Heart left ventricle (tissue), 16 donors: Measurements from ENCODE around the gene SCRN2. TPM values are rescaled to one million over a fixed set of nuclear protein-coding genes. Genes with fewer than 3 reads are reported as not detected.

Source experiments
- ATAC-seq, 4 donors: fragments of 200-7000 bp; cut with Tn5 transposase; one replicate each; pipeline ENCODE4 v1.9.1; 2020 to 2022; ENCODE audit warnings: moderate library complexity in 4 of 4, mild to moderate bottlenecking in 3 of 4, moderate number of reproducible peaks in 1 of 4
- DNase-seq, 5 donors: peaks; one replicate each; pipeline ENCODE4 v3.0.0-alpha.2; 2020
- H3K27ac ChIP-seq, 12 donors: fragments of 200-600 bp; sonication (generic) in 4 of 12; one replicate each; pipeline versions ENCODE4 v1.5.0 to v1.8.0; 2016 to 2022; ENCODE audit warnings: mild to moderate bottlenecking in 2 of 12
- H3K27me3 ChIP-seq, 9 donors: fragments of 200-600 bp; sonication (generic) in 2 of 9; one replicate each; pipeline versions ENCODE4 v1.5.1 to v1.8.0; 2016 to 2022; ENCODE audit warnings: mild to moderate bottlenecking in 3 of 9
- H3K36me3 ChIP-seq, 9 donors: fragments of 200-600 bp; sonication (generic) in 2 of 9; one replicate each; pipeline versions ENCODE4 v1.5.0 to v1.8.0; 2018 to 2022; ENCODE audit warnings: mild to moderate bottlenecking in 2 of 9
- H3K4me1 ChIP-seq, 12 donors: fragments of 200-600 bp; sonication (generic) in 4 of 12; one replicate each; pipeline versions ENCODE4 v1.5.0 to v1.8.0; 2016 to 2022; ENCODE audit warnings: mild to moderate bottlenecking in 3 of 12
- H3K4me3 ChIP-seq, 12 donors: fragments of 200-600 bp; sonication (generic) in 4 of 12; one replicate each; pipeline versions ENCODE4 v1.5.0 to v1.8.0; 2017 to 2022; ENCODE audit warnings: mild to moderate bottlenecking in 9 of 12, moderate library complexity in 4 of 12
- H3K9me3 ChIP-seq, 12 donors: fragments of 200-600 bp; sonication (generic) in 4 of 12; one replicate each; pipeline versions ENCODE4 v1.5.0 to v1.8.0; 2016 to 2022; ENCODE audit warnings: mild to moderate bottlenecking in 1 of 12
- CTCF ChIP-seq, 12 donors: fragments of 200-600 bp; sonication (generic) in 4 of 12; IDR thresholded peaks; one replicate each; pipeline versions ENCODE4 v1.5.0 to v1.8.0; 2018 to 2022; ENCODE audit warnings: antibody characterized with exemption in 12 of 12, mild to moderate bottlenecking in 5 of 12
- POLR2A ChIP-seq, 2 donors: fragments of 450-650 bp; IDR thresholded peaks; one replicate each; pipeline ENCODE4 v1.6.1; 2017; ENCODE audit warnings: antibody characterized with exemption in 2 of 2, mild to moderate bottlenecking in 2 of 2, moderate library complexity in 2 of 2
- WGBS, 4 donors: extraction: QIAGEN DNeasy Blood & Tissue Kit in 2 of 4; methylation state at CpG; one replicate each; pipeline versions ENCODE4 v1.1.5 to v1.1.7; 2013 to 2018; 5-methylcytosine and 5-hydroxymethylcytosine counted together
- intact Hi-C, 10 donors: fragments of 100-400 bp; cut with DNase I; formaldehyde crosslinking; loops; one replicate each; pipeline versions ENCODE4 v1.11.1 to v1.14.2; 2022
- polyA plus RNA-seq, 2 donors: library from polyadenylated mRNA; stranded (reverse); fragments of 200-250 nt; gene quantifications; one replicate each; pipeline ENCODE4 v1.2.3, GENCODE V29; 2013
- total RNA-seq, 9 donors: library from RNA; depleted of rRNA in 2 of 9; stranded (reverse); fragments of >200 nt in 2 of 9; fragmentation: NEBNext Ultra II Directional in 3 of 9; extraction: Animal tissue kit (Norgen Biotek cat#: 25700) in 3 of 9; gene quantifications; one replicate each; pipeline versions ENCODE4 v1.1.0 to v1.2.4, GENCODE V29; 2016 to 2023
- donor health status: ischemic (EF 13 %, LVEDD 7.1; RV severe dilation, severe dysfunction).
- donor health status: healthy with polysubstance abuse.
- donor health status: DM: no; HTN: yes; CAD: no.
- donor health status: DM: no; HTN: no; CAD: no.
- donor health status: ischemic (EF 25% LVEDD 6.9; RV normal size, moderate dysfunction).
- donor health status: ischemic (EF 25% LVEDD 5.7; RV mildly dilated, moderate dysfunction).
- donor health status: healthy.
- donor health status: DM: yes; HTN: yes; CAD: no.
- donor health status: ischemic (EF 35%, LVEDD 5.7; RV mildly dilated, moderate dysfunction).
- donor health status: nonischemic (EF 11% LVEDD 7.7; RV severe dilation, severe dysfunction).
- donor health status: DM: yes; HTN: yes; CAD: no.
- donor health status: PGD.
- donor health status: ischemic (EF 29% LVEDD 5.4; RV normal size, mild dysfunction).
- donor health status: nonischemic (EF 23%, LVEDD 6.1; RV moderate dilation, normal function).

SCRN2 gene
- total and polyA plus RNA-seq, 11 donors = 17.5 to 58.5 (median 33.9) TPM

- peaks cover 4 to 32% (median 13%) of the 10 kb centered on the region in 12 donors for H3K4me1 ChIP-seq
- peaks cover 23 to 84% (median 51%) of the 10 kb centered on the region in 9 donors for H3K27me3 ChIP-seq
- H3K9me3 ChIP-seq = no peaks in the 10 kb centered on the region
- no peaks in the 10 kb centered on the region for H3K36me3 ChIP-seq
- TF ChIP-seq CTCF (IDR thresholded peaks at IDR 0.05) (peak in 4 of 12 donors; percentile 7 to 28 (median 22)), POLR2A (IDR thresholded peaks at IDR 0.05) (no peak)
- ATAC-seq (no peak), DNase-seq (no peak)
- no peak overlapping the region for H3K4me3 ChIP-seq
- whole genome bisulfite sequencing, 4 donors = 33 to 48% (median 43%) methylated on average over 6 to 71 of the region's 71 CpGs
- intact Hi-C loops = loop anchor here in 4 of 10 donors (5.0 to 10.0 kb wide), 4 partner anchors 97 to 170 kb away; partner anchors contain the start of genes PNPO (in 2 of the 4) and CDK5RAP3 (in 1 of the 4)
- H3K27ac ChIP-seq = no peak overlapping the region
Measured at GRCh38 chr17:47847341-47848197, 6.5 kb upstream of the SCRN2 start.

GRCh38 chr17:47846716-47847340, 5.8 kb upstream of the SCRN2 start:
- H3K4me1 ChIP-seq = peaks cover 4 to 31% (median 13%) of the 10 kb centered on the region in 12 donors
- 22 to 45% (median 28%) methylated on average over 26 to 31 of the region's 31 CpGs for WGBS, 4 donors
- ATAC-seq (no peak), DNase-seq (no peak)
- no peak overlapping the region for H3K27ac ChIP-seq
- intact Hi-C loops = loop anchor here in 4 of 10 donors (5.0 to 10.0 kb wide), 4 partner anchors 98 to 170 kb away; partner anchors contain the start of genes PNPO (in 2 of the 4) and CDK5RAP3 (in 1 of the 4)
- H3K36me3 ChIP-seq = no peaks in the 10 kb centered on the region
- H3K27me3 ChIP-seq = peaks cover 16 to 77% (median 44%) of the 10 kb centered on the region in 9 donors
- H3K9me3 ChIP-seq = no peaks in the 10 kb centered on the region
- TF ChIP-seq CTCF (IDR thresholded peaks at IDR 0.05) (no peak), POLR2A (IDR thresholded peaks at IDR 0.05) (no peak)
- H3K4me3 ChIP-seq = no peak overlapping the region

- Histone ChIP-seq H3K36me3 (no peaks in the 10 kb centered on the region), H3K9me3 (no peaks in the 10 kb centered on the region), H3K4me3 (no peak overlapping the region), H3K27me3 (peaks cover 14 to 67% (median 34%) of the 10 kb centered on the region in 9 donors), H3K4me1 (peaks cover 3 to 26% (median 7%) of the 10 kb centered on the region in 12 donors), H3K27ac (no peak overlapping the region)
- intact Hi-C loops = loop anchor here in 6 of 10 donors (1.0 to 10.0 kb wide), 6 partner anchors 43 to 172 kb away; partner anchors contain the start of genes PNPO (in 2 of the 6) and CDK5RAP3 (in 1 of the 6)
- ATAC-seq = no peak
- WGBS, 4 donors = 68 to 81% (median 70%) methylated on average over 3 of the region's 3 CpGs
- TF ChIP-seq CTCF (IDR thresholded peaks at IDR 0.05) = no peak
- TF ChIP-seq POLR2A (IDR thresholded peaks at IDR 0.05) = no peak
- no peak for DNase-seq
Measured at GRCh38 chr17:47845716-47846075, 4.6 kb upstream of the SCRN2 start.
